Stimulated activated CD8-positive, alpha-beta memory T cell treated with anti-CD3 and anti-CD28 coated beads, Interleukin-4, amount 100 ng/mL, for 48 hours (primary cell): ENCODE data around the gene CHD6.

Experiments used
- DNase-seq: peaks from one replicate; pipeline ENCODE4 v3.0.0-alpha.2; 2020

Gene CHD6

GRCh38 chr20:41619360-41620100, 1.4 kb upstream of the CHD6 start:
- no peak for DNase-seq

- DNase-seq: no peak
Measured at GRCh38 chr20:41618807-41619311, 682 bp upstream of the CHD6 start.

DNA sequence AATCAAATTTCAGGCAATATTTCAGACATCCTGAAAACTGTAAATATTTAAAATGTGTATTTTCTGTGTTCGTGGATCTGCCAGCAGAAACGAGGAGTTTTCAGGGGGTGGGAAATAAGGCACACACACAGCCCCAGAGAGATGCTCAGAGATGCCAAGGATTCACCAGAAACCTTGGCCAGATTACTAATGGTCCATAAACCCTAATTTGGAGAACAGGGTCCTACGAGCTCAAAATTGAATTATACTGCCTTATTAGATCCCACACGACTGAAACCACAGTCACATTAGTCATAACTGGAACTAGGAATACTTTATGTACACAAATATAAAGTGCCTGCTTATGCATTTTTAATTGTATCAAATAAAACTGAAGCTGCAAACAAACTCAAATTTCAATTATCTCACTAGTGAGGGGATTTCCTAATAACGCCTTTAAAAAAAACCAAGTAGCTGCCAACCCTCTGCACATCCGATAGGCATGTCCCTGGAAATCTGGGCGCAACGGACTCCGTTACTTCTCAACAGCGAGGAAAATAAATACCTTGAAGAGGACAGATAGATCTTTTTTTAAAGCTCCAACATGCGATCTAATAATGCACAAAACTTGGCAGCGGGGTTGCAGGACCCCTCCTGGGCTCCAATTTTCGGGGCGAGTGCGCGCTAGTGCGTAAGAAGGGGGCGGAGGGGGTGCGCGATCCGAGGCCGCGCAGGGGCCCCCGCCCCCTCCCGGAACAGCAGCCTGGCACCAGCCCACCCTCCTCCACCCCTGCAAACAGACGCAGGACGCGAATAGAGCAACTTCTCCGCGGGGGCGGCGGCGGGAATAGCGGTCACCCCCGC, 897 bp downstream of the CHD6 start:
- DNase-seq: peak; percentile 46

DNA sequence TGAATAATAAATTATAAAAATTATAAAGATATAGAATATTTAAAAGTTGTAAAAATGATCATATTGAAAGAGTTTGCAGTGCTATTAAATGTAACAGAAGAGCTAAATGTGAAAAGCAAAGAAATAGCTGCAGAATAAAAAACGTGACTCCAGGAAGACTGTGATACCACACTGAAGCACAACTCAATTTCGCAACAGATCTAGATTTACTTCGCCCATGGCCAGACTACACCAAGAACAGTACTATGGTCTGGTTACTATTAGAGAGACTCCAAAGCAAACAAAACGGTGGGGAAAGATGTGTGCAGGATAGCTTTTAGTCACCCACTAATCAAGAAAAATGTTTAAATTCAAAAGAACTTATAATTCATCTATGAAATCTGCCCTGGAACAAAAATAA, 1.9 kb downstream of the CHD6 start:
- DNase-seq: no peak

DNA sequence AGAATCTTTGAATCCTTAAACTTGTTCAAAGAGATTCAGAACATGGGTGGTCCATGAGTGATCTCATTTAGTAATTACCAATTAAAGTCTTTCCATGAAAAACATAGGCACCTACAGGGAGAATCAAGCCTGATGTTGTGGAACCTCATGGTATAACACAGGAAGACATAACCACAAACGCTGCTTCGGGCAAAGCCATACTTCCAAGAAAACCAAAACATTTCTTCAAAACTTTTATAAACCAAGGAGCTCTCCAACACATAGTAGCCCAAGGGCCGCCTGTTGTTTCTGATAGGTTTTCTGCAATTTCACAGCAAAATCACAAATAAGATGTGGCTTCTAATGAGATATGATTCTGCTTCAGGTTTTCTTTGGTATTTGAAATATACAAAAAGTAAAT, 2.5 kb downstream of the CHD6 start:
- no peak for DNase-seq

DNA sequence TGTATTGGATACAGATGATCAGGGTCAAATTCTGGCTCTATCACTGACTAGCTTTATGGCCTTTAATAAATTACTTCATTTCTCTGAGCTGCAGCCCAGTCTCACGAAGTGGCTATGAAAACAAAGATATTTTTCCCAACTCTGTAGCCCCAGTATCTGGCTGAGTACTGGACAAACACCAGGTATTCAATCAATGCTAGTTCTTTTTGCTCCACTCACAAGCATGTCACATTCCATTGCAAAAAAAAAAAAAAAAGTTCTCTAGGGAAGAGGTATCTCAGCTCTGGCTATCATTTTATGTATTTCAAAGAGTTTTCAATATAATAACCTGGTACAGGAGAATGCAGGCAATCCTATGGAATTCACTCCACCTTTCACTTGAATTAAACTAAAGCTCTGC, 3.1 kb downstream of the CHD6 start:
- DNase-seq: no peak

GRCh38 chr20:41613321-41613720, 4.9 kb downstream of the CHD6 start:
- no peak for DNase-seq

- no peak for DNase-seq
Measured at GRCh38 chr20:41609474-41609873, 8.7 kb downstream of the CHD6 start.

- DNase-seq: no peak
Measured at GRCh38 chr20:41608606-41609005, 9.6 kb downstream of the CHD6 start.

GRCh38 chr20:41607791-41608190, 10.4 kb downstream of the CHD6 start:
- DNase-seq: no peak

- no peak for DNase-seq
Measured at GRCh38 chr20:41604002-41604401, 14.2 kb downstream of the CHD6 start.

DNA sequence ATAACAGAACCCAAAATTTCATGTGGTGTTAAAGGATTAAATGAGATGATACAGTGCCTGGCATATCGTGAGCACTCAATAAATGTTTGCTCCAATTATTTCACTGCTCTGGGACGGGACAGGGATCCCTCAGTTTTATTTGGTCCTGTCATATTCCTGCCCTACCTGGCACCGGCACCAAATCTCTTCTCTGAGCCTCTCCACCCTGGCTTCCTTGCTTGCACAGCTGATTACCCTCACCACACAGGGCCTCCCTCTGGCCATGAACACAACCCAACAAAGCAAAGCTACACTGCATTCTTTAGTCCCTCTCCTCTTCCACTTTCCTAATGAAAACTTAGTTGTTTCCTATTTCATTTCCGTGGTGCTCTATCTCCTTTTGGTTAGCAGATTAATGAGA, 16.4 kb downstream of the CHD6 start:
- DNase-seq: no peak

GRCh38 chr20:41600926-41601631, 17.1 kb downstream of the CHD6 start:
- no peak for DNase-seq

DNA sequence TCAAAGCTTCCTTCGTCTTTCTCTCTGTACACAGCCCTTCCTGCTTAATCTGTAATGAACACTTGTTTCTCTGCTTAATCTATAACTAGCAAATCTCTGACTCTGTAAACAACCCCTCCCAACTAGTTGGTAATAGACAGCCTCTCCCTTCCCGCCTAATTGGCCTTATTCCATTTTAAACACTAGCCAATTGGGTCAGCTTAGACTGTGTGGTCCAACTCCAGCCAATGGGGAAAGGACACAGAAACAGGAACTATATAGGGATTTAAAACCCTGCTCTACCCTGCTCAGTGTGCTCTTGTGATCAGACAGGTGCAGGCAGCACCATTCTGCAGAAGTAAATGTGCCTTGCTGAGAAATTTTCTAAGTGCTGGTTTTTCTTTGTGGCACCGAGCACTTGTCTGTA, 18.5 kb downstream of the CHD6 start:
- no peak for DNase-seq

GRCh38 chr20:41598719-41599118, 19.5 kb downstream of the CHD6 start:
- DNase-seq: no peak

DNA sequence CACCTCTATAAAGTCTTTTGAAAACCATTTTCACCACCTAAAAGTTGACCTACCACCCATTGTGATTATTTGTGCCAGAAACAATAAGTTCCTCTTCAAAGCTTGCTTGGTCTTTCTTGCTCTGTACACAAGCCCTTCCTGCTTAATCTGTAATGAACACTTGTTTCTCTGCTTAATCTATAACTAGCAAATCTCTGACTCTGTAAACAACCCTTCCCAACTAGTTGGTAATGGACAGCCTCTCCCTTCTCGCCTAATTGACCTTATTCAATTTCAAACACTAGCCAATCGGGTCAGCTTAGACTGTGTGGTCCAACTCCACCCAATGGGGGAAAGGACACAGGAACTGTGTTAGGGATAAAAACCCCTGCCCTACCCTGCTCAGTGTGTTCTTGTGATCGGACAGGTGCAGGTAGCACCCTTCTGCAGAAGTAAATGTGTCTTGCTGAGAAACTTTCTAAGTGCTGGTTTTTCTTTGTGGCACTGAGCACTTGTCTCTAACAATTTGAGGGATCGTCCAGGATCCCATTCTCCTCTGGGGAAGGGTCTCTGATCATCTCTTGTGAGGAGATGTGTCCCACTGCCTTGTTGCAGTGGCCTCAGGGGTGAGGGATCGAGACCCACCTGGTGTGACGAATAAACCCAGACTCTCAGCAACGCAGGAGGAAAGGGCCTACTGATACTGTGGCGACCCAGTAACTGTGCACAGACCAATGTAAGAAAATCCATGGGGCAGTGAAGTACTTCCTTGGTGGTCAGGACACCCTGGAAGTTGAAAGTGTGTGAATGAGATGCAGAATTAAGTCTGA, 23.5 kb downstream of the CHD6 start:
- DNase-seq: no peak

- DNase-seq: no peak
Measured at GRCh38 chr20:41592516-41593216, 25.5 kb downstream of the CHD6 start.

DNA sequence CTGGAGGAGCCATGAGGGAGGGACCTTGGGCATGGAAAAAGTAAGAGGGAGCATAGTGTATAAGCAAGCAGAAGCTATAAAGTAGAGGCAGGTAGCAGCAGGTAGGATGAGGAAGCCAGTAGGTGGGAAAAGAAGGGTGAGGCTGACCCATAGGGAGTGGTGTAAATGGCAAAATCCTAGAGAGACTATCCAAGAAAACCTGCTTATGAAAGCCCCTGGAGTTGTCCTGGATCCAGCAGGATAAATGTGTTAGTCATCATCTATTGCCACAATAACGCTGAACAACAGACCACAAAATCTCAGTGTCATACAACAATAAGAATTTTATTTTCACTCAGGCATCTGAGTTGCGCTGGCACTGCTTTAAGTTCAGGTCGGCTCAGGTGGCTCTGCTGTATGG, 30.2 kb downstream of the CHD6 start:
- DNase-seq: no peak

DNA sequence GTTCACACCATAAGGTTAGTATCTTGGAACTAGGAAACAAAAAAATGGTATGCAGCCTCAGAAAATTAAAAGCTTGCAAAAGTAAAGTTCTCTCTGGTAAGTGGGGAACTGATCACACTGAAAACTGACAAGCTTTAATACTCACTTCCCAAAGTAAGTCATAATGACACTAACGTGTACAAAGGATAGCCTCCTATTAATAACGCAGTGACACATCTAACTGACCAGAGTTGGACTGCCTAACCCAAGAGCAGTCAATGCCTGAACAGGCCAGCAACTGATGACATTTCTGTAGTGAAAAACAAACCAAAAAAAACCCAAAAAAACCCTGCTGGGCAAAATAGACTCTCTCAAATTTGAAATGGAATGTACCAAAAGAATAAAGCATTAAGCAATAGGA, 30.7 kb downstream of the CHD6 start:
- DNase-seq: no peak

GRCh38 chr20:41586772-41587171, 31.4 kb downstream of the CHD6 start:
- no peak for DNase-seq

- no peak for DNase-seq
Measured at GRCh38 chr20:41580350-41580749, 37.8 kb downstream of the CHD6 start.
